Measurements from ENCODE around the gene HOXD12.

DNA sequence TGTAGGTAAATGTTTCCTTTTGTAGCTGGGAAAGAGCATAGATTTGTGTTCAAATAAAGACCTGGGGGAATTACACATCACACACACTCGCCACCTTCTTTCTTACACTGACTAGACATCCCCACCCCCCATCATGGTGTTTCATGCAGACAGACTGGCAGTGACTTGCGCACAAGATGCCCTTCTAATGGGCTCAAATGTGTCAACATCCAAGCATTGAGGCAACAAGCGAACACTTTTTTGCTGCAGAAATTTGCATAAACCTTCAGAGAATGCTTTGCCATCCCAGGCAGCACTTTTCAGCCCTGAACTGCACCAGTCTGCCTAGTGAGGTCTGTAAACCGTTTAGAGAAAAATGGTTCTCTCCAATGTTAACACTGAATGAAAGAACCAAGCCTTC is 34.4 kb downstream of the HOXD12 start:
- TF ChIP-seq EP300 (IDR thresholded peaks at IDR 0.05) (no peak), POLR2A (IDR thresholded peaks at IDR 0.05) (no peak), POLR2AphosphoS5 (IDR thresholded peaks at IDR 0.05) (no peak)
- TF ChIP-seq, protein P1, sequence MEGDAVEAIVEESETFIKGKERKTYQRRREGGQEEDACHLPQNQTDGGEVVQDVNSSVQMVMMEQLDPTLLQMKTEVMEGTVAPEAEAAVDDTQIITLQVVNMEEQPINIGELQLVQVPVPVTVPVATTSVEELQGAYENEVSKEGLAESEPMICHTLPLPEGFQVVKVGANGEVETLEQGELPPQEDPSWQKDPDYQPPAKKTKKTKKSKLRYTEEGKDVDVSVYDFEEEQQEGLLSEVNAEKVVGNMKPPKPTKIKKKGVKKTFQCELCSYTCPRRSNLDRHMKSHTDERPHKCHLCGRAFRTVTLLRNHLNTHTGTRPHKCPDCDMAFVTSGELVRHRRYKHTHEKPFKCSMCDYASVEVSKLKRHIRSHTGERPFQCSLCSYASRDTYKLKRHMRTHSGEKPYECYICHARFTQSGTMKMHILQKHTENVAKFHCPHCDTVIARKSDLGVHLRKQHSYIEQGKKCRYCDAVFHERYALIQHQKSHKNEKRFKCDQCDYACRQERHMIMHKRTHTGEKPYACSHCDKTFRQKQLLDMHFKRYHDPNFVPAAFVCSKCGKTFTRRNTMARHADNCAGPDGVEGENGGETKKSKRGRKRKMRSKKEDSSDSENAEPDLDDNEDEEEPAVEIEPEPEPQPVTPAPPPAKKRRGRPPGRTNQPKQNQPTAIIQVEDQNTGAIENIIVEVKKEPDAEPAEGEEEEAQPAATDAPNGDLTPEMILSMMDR (IDR thresholded peaks at IDR 0.05): no peak

Data from stomach (tissue), 4 donors.